Measurements from ENCODE around the gene SEPTIN5.
"Not testable (repeated sequence)": the region's sequence is repeated elsewhere in the genome, so short reads cannot be mapped to it uniquely, and the experiment has no call there.

Gene SEPTIN5

DNA sequence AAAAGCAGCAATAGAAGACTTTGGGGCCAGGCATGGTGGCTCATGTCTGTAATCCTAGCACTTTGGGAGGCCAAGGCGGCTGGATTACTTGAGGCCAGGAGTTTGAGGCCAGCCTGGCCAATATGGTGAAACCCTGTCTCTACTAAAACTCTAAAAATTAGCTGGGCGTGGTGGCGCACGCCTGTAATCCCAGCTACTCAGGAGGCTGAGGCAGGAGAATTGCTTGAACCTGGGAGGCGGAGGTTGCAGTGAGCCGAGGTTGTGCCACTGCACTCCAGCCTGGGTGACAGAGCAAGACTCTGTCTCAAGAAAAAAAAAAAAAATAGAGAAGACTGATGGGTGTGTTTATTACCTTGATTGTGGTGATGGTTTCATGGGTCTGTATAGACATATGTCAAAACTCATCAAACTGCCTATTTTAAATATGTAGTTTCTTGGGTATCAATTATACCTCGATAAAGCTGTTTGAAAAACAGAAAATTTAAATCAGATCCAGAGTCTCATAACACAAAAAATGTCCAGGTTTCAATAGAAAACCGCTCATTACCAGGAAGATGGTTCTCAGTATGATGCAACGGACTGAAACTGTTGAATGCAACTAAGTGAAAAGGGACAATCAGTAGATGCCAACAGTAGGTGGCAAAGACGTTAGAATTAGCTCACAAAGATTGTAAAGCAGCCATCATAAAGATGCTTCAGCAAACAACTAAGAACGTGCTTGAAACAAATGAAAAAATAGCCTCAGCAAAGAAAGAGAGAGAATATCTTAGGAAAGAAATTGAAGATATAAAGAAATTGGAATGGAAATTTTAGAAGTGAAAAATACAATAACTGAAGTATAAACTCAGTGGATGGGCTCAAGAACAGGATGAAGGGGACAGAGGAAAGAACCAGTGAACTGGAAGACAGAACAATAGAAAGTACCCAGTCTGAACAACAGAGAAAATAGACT, 33.1 kb upstream of the SEPTIN5 start:
- no peak for DNase-seq (ENCODE audit: low read depth)

DNA sequence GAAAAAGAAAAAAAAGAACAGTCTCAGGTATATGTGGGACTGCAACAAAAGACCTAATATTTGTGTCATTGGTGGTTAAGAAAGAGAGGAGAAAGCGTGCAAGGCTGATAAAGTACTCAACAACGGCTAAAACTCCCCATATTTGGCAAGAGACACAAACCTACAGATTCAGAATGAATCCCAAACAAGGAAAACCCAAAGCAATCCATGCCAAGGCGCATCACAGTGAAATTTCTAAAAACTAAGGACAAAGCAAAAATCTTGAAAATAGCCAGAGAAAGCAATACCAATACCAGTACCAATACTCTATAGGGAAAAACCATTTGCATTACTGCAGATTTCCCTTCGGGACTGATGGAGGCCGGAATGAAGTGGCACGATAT, 32.4 kb upstream of the SEPTIN5 start:
- DNase-seq (ENCODE audit: low read depth), result no peak

DNA sequence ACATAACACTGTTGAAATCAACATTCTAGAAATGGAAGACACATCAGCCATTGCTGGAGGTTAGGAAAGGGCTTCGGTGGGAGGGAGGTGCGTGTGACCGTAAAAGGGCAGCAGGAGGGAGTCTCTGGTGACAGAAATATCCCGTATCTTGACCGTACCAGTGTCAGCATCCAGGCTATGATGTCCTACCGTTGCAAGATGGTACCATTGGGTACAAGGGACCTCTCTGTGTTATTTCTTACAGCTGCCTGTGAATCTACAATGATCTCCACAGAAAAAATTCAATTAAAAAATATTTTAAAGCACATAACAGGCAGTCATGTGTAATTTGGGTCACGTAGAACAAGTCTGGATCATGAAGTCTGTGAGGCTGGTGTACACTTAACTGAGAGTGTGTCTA, 27.4 kb upstream of the SEPTIN5 start:
- no peak for DNase-seq (ENCODE audit: low read depth)

DNA sequence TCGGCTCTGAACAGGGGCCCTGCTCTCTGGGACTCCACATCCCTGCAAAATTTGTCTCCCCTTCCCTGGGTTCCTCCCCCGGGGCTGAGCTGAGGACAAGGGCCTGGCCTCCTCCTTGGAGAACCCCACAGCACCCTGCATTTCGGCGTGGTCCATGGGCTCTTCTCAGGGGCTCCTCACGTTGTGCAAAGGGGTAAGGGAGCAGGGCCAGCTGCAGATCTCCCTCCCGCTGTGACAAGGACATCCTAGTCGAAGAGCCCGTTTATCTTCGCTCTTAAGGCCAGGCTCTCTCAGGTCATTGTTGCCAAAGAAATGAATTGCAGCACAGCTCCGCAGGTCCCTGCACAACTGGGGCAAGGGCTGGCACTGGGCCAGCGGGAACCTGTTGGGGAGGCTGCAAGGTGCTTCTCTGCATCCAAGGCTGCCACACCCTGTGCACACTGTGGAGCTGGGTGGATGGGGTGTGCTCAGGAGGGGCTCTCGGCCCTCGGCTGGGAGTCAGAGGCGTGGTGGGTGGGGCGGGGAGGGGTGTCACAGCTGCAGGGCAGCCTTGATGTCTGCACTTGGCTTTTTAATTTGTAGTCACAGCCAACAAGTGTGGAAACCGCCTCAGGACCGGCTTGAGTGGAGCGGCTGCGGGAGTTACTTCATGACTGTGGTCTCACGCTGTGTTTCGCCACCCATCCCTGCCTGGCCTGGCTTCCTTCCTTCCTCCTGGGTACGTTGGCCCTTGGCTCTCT, 26.6 kb upstream of the SEPTIN5 start:
- no peak for DNase-seq (ENCODE audit: low read depth)

DNA sequence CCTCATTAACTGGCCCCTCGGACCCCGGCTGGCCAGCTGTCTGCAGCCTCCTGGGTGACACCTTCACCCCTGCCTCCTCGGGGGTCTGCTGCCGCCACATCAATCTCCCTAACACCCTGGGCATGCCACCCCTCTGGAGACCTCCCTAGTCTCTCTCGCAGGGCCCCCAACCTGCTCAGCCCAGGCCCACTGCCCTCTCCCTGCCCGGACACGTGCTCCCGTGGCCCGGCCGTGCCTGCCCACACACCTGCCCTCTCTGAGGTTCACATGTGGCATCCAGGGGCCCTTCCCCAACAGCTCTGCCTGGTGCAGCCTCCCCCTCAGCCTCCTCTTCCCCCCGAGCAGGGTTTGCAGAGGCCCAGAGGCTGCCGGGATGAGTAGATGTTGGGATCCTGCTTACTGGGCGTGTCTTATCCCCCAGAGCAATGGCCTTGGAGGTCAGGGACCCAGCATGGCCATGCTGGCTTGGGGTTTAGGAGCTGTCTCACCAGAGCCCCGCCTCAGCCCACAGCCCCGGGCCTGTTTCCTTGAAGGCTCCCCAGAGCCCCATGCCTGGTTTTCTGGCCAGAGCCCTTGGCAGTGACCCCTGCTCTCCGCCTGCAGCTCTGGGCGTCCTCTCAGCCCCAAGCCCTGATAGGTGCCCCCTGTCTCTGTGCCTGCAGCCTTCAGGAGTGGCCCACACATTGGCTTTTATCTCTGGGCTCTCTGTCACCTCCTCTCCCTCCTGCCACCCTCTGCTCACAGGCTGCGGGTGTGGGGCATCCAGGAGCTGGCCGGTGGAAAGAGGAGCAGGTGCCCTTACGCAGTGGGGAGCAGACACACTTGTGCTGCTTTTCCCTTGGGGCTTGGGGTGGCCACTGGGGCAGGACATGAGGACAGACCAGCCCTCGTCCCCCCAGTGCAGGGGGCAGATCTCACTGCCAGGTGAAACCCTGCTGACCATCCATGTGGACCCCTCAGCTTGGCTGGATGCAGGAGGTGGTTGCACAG, 25.7 kb upstream of the SEPTIN5 start:
- no peak for DNase-seq (ENCODE audit: low read depth)

DNA sequence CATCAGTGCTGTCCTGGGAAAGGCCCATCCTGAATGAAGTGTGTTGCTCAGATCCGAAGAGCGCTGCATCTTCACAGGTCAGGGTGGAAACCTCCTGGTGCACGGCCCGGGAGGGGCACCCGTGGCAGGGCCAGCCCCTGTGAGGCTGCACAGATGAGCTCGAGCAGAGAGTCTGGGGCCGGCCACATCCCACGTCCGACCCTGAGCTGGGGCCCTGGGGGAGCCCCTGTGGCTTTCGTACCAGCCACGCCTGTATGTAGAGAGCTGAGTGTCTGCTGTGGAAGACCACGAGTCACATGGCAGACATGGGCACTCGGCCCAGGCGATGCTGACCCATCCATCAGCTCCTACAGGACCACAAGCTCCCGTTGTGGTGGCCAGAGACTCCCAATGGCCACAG, 24.9 kb upstream of the SEPTIN5 start:
- DNase-seq (ENCODE audit: low read depth), result no peak

DNA sequence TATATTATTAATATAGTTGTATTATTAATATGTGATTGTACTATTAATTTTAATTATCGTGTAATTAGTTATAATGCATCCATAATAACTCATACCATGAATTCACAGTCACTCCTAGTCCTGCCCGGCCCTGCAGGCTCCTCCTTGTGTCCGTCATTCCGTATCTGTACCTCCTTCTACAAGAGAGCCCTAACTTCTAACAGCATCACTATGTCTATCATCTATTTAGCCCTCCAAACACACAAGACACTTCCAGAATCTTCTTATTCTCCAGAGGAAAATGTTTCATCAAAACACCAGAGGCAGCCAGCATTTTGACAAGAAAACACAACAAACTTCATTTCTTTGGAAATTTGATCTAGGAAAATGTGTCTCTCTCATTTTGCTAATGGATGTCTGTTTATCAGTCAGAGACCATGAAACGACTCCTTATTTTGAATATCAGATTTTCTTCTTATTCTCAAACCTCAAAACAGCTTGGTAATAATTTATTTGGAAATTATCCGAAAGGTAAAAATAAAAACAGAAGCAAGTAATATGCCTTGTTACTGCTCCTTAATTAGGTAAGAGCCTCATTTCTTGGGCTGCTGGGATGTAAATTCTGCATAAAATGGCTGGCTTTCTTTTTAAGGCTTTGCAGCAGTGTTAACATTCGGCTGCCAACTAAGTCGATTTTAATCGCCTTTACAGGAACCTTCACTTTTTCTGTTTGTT, 23.1 kb upstream of the SEPTIN5 start:
- DNase-seq (ENCODE audit: low read depth), result no peak

DNA sequence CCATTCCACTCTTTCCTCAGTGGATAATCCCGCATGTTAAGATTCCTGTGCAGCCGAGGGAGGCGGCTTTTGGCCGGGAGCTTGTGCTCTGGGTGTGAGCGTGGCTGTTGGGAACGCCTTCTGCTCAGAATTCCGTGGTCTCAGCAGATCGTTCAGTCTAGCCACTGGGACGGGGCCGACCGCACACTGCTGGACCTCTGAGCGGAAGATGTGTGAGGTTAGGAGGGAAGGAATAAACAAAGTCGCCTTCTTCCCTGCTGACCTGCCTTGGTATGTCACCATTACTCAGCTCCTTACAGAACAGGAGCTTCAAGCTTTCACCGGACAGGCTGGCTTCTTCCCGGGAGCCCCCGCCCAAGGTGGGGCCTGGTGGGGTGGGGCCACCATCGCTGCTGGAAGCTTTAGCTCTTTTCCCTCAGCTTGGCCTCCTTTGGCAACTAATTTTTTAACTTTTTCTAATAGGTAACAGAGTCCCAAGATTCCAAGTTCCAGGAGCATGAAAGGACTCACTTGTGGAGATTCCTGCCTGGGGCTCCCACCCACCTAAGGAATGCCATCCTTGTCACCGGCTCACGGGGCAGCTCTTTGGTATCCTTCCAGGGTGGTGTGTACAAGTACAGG, 22.5 kb upstream of the SEPTIN5 start:
- DNase-seq (ENCODE audit: low read depth), result no peak

DNA sequence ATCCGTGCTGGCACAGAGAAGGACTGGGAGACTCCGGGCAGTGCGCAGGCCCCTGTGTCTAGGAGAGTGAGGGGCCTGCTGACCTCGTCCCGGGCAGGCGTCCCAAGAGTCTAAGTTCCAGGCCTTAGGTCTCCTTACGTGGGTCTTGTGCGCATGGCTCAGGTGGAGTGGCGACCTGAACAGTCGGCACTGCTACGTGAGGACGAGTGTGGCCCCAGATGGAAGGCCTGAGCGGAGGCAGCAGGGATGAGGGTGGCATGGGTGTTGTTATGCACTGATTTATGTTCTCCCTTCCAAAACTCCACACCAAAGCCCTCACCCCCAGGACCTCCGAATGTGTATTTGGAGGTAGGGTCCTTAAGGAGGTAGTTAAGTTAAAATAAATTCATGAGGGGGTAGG, 20.7 kb upstream of the SEPTIN5 start:
- DNase-seq (ENCODE audit: low read depth), result no peak

DNA sequence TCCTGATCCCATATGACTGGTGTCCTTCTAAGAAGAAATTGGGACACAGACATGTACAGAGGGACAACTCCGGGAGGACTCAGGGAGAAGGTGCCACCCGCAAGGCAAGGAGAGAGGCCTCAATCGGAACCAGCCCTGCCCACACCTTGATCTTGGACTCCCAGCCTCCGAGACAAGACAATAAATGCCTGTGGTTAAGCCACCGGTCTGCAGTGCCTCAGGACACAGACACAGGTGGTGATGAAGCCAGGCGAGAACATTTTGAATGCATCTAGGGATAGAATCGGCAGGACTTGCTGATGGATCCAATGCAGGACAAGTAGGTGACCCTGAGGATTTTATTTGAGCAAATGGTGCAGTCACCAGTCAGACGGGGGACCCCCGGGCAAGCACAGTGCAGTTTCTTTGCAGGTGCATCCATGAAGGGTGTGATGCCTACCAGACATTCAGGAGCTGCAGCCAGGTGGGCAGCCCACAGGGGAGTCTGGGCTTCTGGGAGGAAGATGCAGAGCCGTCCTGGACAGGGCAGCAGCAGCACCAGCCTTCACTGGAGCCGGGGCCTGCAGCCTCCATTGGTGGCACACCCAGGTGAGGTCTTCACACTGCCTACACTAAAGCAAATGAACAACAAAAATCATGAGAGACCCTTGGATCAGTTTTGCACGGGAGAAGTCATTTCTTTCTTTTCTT, 20.2 kb upstream of the SEPTIN5 start:
- no peak for DNase-seq (ENCODE audit: low read depth)

DNA sequence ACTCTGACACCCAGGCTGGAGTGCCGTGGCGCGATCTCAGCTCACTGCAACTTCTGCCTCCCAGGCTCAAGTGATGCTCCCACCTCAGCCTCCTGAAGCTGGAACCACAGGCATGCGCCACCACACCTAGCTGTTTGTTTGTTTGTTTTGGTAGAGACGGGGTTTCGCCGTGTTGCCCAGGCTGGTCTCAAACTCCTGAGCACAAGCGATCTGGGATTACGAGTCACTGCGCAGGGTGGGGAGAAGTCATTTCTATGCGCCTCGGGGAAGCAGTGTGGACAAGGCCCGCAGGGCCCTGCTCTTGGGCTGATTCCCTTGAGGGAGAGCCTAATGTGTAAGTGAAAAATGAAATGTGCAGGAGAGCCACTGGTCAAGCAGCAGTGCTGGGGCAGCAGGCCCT, 19.6 kb upstream of the SEPTIN5 start:
- no peak for DNase-seq (ENCODE audit: low read depth)

DNA sequence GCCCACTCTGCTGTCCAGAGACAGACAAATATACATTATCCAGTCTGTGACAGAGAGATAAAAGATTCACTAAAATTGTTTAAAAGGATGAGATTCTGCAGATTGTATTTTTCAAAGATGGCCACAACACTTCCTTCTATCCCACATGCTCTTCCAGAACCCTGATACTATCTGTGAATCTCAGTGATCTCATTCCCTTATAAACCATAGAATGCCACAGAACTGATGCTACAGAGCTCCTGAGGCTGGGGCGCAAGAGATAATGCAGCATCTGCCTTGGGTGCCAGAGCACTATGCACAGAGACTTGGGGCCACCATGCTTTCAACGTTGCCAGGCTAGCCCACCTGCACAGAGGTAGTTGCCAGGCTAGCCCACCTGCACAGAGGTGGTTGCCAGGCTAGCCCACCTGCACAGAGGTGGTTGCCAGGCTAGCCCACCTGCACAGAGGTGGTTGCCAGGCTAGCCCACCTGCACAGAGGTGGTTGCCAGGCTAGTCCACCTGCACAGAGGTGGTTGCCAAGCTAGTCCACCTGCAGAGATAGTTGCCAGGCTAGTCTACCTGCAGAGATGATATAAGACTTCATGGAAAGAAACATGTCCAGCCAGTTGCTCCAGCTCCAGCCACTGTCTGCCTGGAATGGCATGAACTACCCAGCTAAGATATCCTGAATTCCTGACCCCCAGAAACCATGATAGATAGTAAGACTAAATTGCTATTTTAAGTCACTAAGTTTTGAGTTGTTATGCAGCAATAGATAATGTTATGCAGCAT, 17.6 kb upstream of the SEPTIN5 start:
- no peak for DNase-seq (ENCODE audit: low read depth)

DNA sequence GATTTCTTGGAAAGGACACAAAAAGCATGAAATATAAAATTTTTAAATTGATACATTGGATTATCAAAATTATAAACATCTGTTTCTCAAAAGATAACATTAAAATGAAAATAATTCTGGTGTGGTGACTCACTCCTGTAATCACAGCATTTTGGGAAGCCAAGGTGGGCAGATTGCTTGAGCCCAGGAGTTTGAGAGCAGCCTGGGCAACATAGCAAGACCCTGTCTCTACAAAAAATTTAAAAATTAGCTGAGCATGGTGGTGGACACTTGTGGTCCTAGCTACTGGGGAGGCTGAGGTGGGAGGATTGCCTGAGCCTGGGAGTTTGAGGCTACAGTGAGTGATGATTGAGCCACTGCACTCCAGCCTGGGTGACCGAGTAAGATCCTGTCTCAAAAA, 16.4 kb upstream of the SEPTIN5 start:
- DNase-seq (ENCODE audit: low read depth), result not testable (repeated sequence)

DNA sequence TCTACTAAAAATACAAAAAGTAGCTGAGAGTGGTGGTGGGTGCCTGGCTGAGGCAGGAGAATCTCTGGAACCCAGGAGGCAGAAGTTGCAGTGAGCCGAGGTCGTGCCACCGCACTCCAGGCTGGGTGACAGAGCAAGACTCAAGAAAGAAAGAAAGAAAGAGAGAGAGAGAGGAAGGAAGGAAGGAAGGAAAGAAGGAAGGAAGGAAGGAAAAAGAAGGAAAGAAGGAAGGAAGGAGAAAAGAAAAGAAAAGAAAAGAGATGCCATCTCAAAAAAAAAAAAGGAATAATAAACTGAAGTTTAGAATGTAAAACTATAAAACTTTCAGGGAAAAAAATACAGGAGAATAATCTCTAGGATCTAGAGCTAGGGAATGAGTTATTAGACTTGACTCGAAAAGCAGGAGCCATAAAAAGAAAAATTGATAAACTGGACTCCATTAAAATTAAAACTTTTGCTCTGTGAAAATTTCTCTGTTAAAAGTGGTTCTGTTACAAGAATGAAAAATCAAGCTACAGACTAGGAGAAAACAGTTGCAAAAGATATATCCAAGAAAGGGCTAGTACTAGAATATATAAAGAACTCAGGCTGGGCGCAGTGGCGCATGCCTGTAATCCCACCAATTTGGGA, 13.4 kb upstream of the SEPTIN5 start:
- no peak for DNase-seq (ENCODE audit: low read depth)

DNA sequence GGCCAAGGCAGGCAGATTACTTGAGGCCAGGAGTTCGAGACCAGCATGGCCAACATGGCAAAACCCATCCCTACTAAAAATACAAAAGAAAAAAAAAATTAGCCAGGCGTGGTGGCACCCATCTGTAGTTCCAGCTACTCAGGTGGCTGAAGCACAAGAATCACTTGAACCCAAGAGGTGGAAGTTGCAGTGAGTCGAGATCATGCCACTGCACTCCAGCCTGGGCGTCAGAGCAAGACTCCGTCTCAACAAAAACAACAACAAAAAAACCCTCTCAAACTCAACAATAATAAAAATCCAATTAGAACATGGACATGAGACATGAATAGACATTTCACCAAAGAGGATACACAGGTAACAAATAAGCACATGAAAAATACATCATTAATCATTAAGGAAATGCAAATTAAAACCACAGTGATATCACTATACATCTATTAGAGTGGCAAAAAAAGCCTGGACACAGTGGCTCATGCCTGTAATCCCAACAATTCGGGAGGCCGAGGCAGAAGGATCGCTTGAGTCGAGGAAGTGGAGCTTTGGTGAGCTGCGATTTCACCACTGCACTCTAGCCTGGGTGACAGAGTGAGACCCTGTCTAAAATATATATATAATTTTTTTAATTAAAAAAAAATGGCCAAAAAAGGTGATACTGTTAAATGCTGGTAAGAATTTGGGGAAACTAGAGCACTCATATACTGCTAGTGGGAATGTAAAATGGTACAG, 12.7 kb upstream of the SEPTIN5 start:
- DNase-seq (ENCODE audit: low read depth), result no peak

DNA sequence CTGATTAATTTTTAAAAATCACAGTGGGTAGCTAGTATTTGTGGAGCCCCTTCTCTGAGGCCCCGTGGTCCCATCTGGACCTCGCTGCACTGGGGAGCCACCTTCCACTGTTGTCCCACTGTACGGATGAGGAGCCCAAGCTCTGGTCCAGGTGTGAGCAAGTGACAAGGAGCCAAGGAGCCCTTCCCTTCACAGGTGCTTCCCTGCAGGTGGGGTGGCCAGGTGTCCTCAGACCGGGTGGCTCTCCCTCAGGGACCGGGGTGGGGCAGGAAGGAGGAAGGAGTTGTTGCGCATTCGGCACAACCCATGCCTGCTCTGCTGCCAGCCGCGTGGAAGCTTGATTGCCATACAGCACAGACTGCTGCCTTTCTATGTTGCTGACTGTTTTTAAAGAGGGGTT, 10.4 kb upstream of the SEPTIN5 start:
- DNase-seq (ENCODE audit: low read depth), result no peak

DNA sequence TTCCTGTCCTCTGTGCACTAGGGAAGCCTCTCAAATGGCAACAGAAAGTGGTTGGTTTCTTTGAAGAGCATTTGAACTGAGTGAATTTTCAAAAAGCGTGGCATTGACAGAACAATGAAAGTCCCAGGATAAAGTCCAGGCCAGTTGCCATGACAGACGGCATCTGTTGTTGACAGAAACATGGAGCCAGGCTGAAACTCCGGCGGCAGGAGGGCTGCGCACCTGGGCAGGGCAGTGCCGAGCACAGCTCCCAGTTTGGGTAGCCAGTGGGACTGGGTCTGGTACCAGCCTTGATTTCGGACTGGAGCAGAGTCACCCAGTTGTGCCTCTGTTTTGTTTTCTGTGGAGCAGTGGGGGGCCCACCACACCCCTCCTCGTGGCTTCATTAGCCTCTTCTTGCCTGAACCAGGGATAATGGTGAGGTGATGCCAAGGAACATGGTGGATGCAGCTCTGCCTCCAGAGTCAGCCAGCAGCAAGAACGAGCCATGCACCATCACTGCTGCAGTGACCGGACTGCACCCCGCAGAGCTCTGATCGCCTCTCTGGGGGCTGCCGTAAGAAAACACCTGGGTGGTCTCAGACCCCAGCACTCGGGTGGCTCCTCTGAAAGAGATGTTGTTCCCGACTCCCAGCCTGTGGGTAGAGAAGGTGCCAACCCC, 9.8 kb upstream of the SEPTIN5 start:
- DNase-seq (ENCODE audit: low read depth), result no peak

All from stimulated activated CD8-positive, alpha-beta memory T cell treated with anti-CD3 and anti-CD28 coated beads, Interleukin-4, amount 100 ng/mL, for 24 hours (primary cell).